K562 (cell line): ENCODE measurements around the gene NAA38. TPM values are rescaled to one million over a fixed set of nuclear protein-coding genes. Genes with fewer than 3 reads are reported as not detected.

Experiments
- ATAC-seq: fragments of 200-7000 bp; cut with Tn5 transposase; 3 replicates; pipeline ENCODE4 v1.9.1; 2020; ENCODE audit warnings: moderate library complexity
- BruUV-seq: library from RNA; stranded (reverse); fragments of 400-500 nt; replicated peaks from 2 replicates; lab custom pipeline; 2021; lab: Mats Ljungman, UMichigan
- CTCF ChIA-PET: fragments of 300-600 bp; formaldehyde crosslinking; extraction: SDS; loops from one replicate; lab custom pipeline; 2021; ENCODE audit warnings: low intra/inter-chr PET ratio; lab: Yijun Ruan, JAX
- POLR2A ChIA-PET: fragments of 300-600, 350-650 bp; sonication (Branson Sonifier 250); formaldehyde crosslinking; extraction: SDS; loops from one replicate; lab custom pipeline; 2021; ENCODE audit warnings: antibody characterized with exemption, inconsistent platforms; lab: Yijun Ruan, JAX
- DNase-seq, 4 experiments: peaks; one replicate each; pipeline versions ENCODE4 v3.0.0 to v3.0.0-alpha.2; 2011 to 2018; ENCODE audit warnings: low spot score in 3 of 4, mixed read lengths in 3 of 4; ENCODE audit errors: extremely low read depth in 1 of 4
- FAIRE-seq: peaks from 2 replicates; lab custom pipeline; 2011; peaks lifted over from hg19 to GRCh38; lab: Jason Lieb, UNC
- H2AFZ ChIP-seq: 2 replicates; pipeline ENCODE4 v1.6.0; 2011; ENCODE audit warnings: low read depth, low read length, control low read depth, inconsistent platforms
- H3K27ac ChIP-seq: fragments of 200-600 bp; 3 replicates; pipeline ENCODE4 v1.8.0; 2011; ENCODE audit warnings: low read depth, mild to moderate bottlenecking, control low read depth, inconsistent platforms, low read length, moderate library complexity, mixed read lengths; ENCODE audit errors: extremely low read depth
- H3K27me3 ChIP-seq, 2 experiments: fragments of 300-600 bp in 1 of 2; 2 replicates in 1 of 2; 3 replicates in 1 of 2; pipeline versions ENCODE4 v1.6.0 to v1.8.0; 2011; ENCODE audit warnings: inconsistent platforms in 2 of 2, low read length in 2 of 2, mild to moderate bottlenecking in 1 of 2, mixed read lengths in 1 of 2, moderate library complexity in 1 of 2; ENCODE audit not compliant: control insufficient read depth in 2 of 2, insufficient read depth in 2 of 2
- H3K36me3 ChIP-seq: fragments of 300-600 bp; 3 replicates; pipeline ENCODE4 v1.8.0; 2011; ENCODE audit warnings: mild to moderate bottlenecking, low read length, inconsistent platforms; ENCODE audit not compliant: control insufficient read depth, insufficient read depth
- H3K4me1 ChIP-seq, 2 experiments: fragments of 200-600 bp in 1 of 2; replicated peaks in 1 of 2; 2 replicates in 1 of 2; 3 replicates in 1 of 2; pipeline versions ENCODE4 v1.5.1 to v1.8.0; 2011; ENCODE audit warnings: inconsistent platforms in 2 of 2, low read length in 2 of 2, mild to moderate bottlenecking in 1 of 2, mixed read lengths in 1 of 2, moderate library complexity in 1 of 2; ENCODE audit not compliant: control insufficient read depth in 2 of 2, insufficient read depth in 2 of 2
- H3K4me2 ChIP-seq: 2 replicates; pipeline ENCODE4 v1.6.1; 2011; ENCODE audit warnings: low read length, control low read depth, inconsistent platforms, mixed read lengths; ENCODE audit not compliant: insufficient read depth
- H3K4me3 ChIP-seq: fragments of 200-600 bp; sonication (generic), shearing (Covaris generic); 2 replicates; pipeline ENCODE4 v1.5.1; 2016; ENCODE audit warnings: control low read depth, inconsistent platforms
- H3K79me2 ChIP-seq: fragments of 200-600 bp; 3 replicates; pipeline ENCODE4 v1.8.0; 2011; ENCODE audit warnings: low read length, inconsistent platforms; ENCODE audit not compliant: control insufficient read depth, insufficient read depth
- H3K9ac ChIP-seq, 2 experiments: 2 replicates each; pipeline versions ENCODE4 v1.6.0 to v1.6.1; 2011; ENCODE audit warnings: low read depth in 2 of 2, low read length in 2 of 2, control low read depth in 1 of 2, inconsistent platforms in 1 of 2, mild to moderate bottlenecking in 1 of 2, mixed read lengths in 1 of 2; ENCODE audit not compliant: insufficient read depth in 1 of 2
- H3K9me1 ChIP-seq: one replicate; pipeline ENCODE4 v1.6.0; 2011; ENCODE audit warnings: inconsistent platforms, mild to moderate bottlenecking, low read length, moderate library complexity; ENCODE audit not compliant: control insufficient read depth, insufficient read depth
- H3K9me3 ChIP-seq: replicated peaks from 2 replicates; pipeline ENCODE4 v1.5.1; 2011; ENCODE audit warnings: low read depth, low read length, inconsistent platforms; ENCODE audit not compliant: control insufficient read depth, insufficient read depth
- H4K20me1 ChIP-seq: replicated peaks from 2 replicates; pipeline ENCODE4 v1.6.1; 2011; ENCODE audit warnings: low read length, inconsistent platforms, mixed read lengths; ENCODE audit not compliant: control insufficient read depth, insufficient read depth
- BHLHE40 ChIP-seq: IDR thresholded peaks from 2 replicates; pipeline ENCODE4 v1.6.1; 2011; ENCODE audit warnings: low read length, improper control_type of control experiment
- FOXA3 ChIP-seq, 2 experiments: fragments of 450-650 bp in 1 of 2; sonication (generic) in 1 of 2; formaldehyde crosslinking; IDR thresholded peaks in 1 of 2; conservative IDR thresholded peaks in 1 of 2; 2 replicates each; pipeline versions ENCODE4 v1.4.0 to v1.8.0; 2020 to 2022; ENCODE audit warnings: mild to moderate bottlenecking in 2 of 2, missing genetic modification reagents in 1 of 2
- HIVEP1 ChIP-seq: fragments of 250-450 bp; sonication (Bioruptor Pico); IDR thresholded peaks from 2 replicates; pipeline ENCODE4 v1.4.0; 2020; ENCODE audit warnings: mild to moderate bottlenecking
- KDM5B ChIP-seq: fragments of 200-600 bp; sonication (generic); IDR thresholded peaks from 2 replicates; pipeline ENCODE4 v1.6.1; 2012; ENCODE audit warnings: low read depth, mild to moderate bottlenecking, moderate library complexity, low read length, control low read depth, inconsistent platforms; ENCODE audit not compliant: insufficient replicate concordance
- MYC ChIP-seq, 2 experiments: fragments of 250-450 bp in 1 of 2; sonication (Bioruptor Pico) in 1 of 2; IDR thresholded peaks; 2 replicates each; pipeline versions ENCODE4 v1.5.1 to v1.6.1; 2012 to 2021; ENCODE audit warnings: low read depth in 2 of 2, borderline replicate concordance in 1 of 2, improper control_type of control experiment in 1 of 2, low read length in 1 of 2, mild to moderate bottlenecking in 1 of 2, moderate library complexity in 1 of 2
- NFRKB ChIP-seq: fragments of 450-650 bp; IDR thresholded peaks from 2 replicates; pipeline ENCODE4 v1.6.1; 2016; ENCODE audit warnings: low read depth
- PHF8 ChIP-seq: fragments of 200-600 bp; sonication (generic); IDR thresholded peaks from 2 replicates; pipeline ENCODE4 v1.6.1; 2012; ENCODE audit warnings: mixed run types, mild to moderate bottlenecking, inconsistent platforms, low read length, moderate library complexity, borderline replicate concordance
- RBFOX2 ChIP-seq: fragments of 200-400 bp; formaldehyde crosslinking; IDR thresholded peaks from 2 replicates; pipeline ENCODE4 v1.6.1; 2017; ENCODE audit warnings: low read depth, mild to moderate bottlenecking, low read length, moderate library complexity
- SIN3A ChIP-seq, 2 experiments: fragments of 150-350 bp in 1 of 2; IDR thresholded peaks; 2 replicates each; pipeline ENCODE4 v1.6.1; 2011 to 2016; ENCODE audit warnings: borderline replicate concordance in 2 of 2, low read depth in 2 of 2, low read length in 2 of 2, mild to moderate bottlenecking in 2 of 2, moderate library complexity in 2 of 2; ENCODE audit not compliant: control insufficient read depth in 1 of 2
- TBP ChIP-seq: optimal IDR thresholded peaks from 2 replicates; pipeline ENCODE3; 2011; ENCODE audit warnings: low read depth, low read length, improper control_type of control experiment
- TCF3 ChIP-seq: sonication (generic); formaldehyde crosslinking; IDR thresholded peaks from 2 replicates; pipeline ENCODE4 v1.4.0; 2020; ENCODE audit warnings: mild to moderate bottlenecking, missing genetic modification reagents
- WHSC1 ChIP-seq: IDR thresholded peaks from one replicate; pipeline ENCODE4 v1.6.1; 2012; ENCODE audit warnings: low read length, control low read depth, inconsistent platforms
- ZNF644 ChIP-seq: fragments of 200-800 bp; sonication (Bioruptor generic); IDR thresholded peaks from 2 replicates; pipeline ENCODE4 v1.6.1; 2016; ENCODE audit warnings: low read depth, missing genetic modification characterization, missing compliant biosample characterization
- WGBS: fragments of 100-300 bp; shearing (Covaris generic); methylation state at CpG from one replicate; pipeline ENCODE4 v1.1.6; 2016; ENCODE audit warnings: low coverage, mixed read lengths; ENCODE audit not compliant: insufficient coverage; ENCODE audit errors: missing lambda C conversion rate; 5-methylcytosine and 5-hydroxymethylcytosine counted together
- in situ Hi-C: fragments of 300-500 bp; cut with MboI; formaldehyde crosslinking; loops from 4 replicates; pipeline ENCODE4 v1.15.0; 2018; ENCODE audit warnings: inconsistent platforms, mixed read lengths
- intact Hi-C: fragments of 100-400 bp; cut with micrococcal nuclease; formaldehyde crosslinking; loops from 2 replicates; pipeline ENCODE4 v1.14.2; 2022
- polyA plus RNA-seq, 8 experiments: library from polyadenylated mRNA; depleted of rRNA in 4 of 8; stranded (reverse) in 5 of 8; unstranded in 3 of 8; fragments of >200 nt; fragmentation: Nextera tagmentation in 2 of 8; fragmentation: Illumina TruSeq in 1 of 8; extraction: Ambion mirVana in 2 of 8; extraction: Trizol in 1 of 8; gene quantifications; 2 replicates each; pipeline versions ENCODE4 v1.2.1 to v1.2.3, GENCODE V29; 2011 to 2014; ENCODE audit warnings: inconsistent platforms in 1 of 8, missing spikeins in 1 of 8
- total RNA-seq, 7 experiments: library from RNA; depleted of rRNA in 6 of 7; stranded (reverse); fragments of >200 nt in 6 of 7; fragmentation: Illumina TruSeq in 2 of 7; extraction: Trizol in 2 of 7; gene quantifications; 2 replicates each; pipeline versions ENCODE4 v1.2.1 to v1.2.3, GENCODE V29; 2011 to 2021; ENCODE audit warnings: low replicate concordance in 1 of 7
- TF ChIP-seq, protein P1 (sequence below), 3 experiments: IDR thresholded peaks in 2 of 3; conservative IDR thresholded peaks in 1 of 3; 2 replicates each; pipeline ENCODE4 v1.5.1; 2011 to 2012; ENCODE audit warnings: low read length in 3 of 3, mild to moderate bottlenecking in 3 of 3, control low read depth in 2 of 3, improper control_type of control experiment in 1 of 3, inconsistent platforms in 1 of 3, low read depth in 1 of 3, mixed read lengths in 1 of 3, moderate library complexity in 1 of 3; ENCODE audit not compliant: insufficient read depth in 2 of 3

The NAA38 gene
- total and polyA plus RNA-seq, 9 of the 15 experiments (the other 6 are each of a cell fraction or from before 2014, with no cell fraction given), result 16.4 to 99.8 (median 57.3) TPM

DNA sequence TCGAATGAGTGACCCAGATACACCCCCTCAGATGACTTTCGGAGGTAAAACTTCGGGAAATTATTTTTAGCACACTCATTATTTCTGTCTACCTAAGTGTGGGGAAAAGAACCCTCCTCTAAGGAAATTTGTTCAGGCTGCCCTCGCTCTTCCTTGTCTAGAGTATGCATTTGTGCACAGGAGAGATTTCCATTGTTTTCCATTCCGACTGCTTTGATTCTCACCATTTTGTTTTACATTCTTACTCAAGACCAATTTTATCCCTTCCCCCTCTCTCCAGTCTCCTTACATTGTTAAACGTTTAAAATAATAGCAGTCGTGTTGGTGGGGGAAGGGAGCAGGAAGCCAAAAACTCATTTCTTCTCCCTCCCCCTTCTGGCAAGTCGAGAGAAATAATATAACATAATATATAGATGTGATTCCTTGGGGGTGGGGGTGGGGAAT, 29.7 kb upstream of the NAA38 start (continued):
- TF ChIP-seq, protein P1, sequence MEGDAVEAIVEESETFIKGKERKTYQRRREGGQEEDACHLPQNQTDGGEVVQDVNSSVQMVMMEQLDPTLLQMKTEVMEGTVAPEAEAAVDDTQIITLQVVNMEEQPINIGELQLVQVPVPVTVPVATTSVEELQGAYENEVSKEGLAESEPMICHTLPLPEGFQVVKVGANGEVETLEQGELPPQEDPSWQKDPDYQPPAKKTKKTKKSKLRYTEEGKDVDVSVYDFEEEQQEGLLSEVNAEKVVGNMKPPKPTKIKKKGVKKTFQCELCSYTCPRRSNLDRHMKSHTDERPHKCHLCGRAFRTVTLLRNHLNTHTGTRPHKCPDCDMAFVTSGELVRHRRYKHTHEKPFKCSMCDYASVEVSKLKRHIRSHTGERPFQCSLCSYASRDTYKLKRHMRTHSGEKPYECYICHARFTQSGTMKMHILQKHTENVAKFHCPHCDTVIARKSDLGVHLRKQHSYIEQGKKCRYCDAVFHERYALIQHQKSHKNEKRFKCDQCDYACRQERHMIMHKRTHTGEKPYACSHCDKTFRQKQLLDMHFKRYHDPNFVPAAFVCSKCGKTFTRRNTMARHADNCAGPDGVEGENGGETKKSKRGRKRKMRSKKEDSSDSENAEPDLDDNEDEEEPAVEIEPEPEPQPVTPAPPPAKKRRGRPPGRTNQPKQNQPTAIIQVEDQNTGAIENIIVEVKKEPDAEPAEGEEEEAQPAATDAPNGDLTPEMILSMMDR (IDR thresholded peaks at IDR 0.05 in 2 of 3, conservative IDR thresholded peaks at IDR 0.05 in 1 of 3; ENCODE audit: insufficient read depth in 2 of 3, low read depth in 1 of 3, low read length in 3 of 3), result 0 out of 6 replicates have a peak, but pooled peaks of 1 of the 3 experiments have one; percentile 1
- TF ChIP-seq ZNF644 (tag) (0 out of 2 replicates have a peak, but pooled peaks have one; percentile 57), HIVEP1 (CRISPR knock-in tag) (no peak), TBP (peak; percentile 44), NFRKB (peak; percentile 44; the same call in 1 of the 2 replicates)

DNA sequence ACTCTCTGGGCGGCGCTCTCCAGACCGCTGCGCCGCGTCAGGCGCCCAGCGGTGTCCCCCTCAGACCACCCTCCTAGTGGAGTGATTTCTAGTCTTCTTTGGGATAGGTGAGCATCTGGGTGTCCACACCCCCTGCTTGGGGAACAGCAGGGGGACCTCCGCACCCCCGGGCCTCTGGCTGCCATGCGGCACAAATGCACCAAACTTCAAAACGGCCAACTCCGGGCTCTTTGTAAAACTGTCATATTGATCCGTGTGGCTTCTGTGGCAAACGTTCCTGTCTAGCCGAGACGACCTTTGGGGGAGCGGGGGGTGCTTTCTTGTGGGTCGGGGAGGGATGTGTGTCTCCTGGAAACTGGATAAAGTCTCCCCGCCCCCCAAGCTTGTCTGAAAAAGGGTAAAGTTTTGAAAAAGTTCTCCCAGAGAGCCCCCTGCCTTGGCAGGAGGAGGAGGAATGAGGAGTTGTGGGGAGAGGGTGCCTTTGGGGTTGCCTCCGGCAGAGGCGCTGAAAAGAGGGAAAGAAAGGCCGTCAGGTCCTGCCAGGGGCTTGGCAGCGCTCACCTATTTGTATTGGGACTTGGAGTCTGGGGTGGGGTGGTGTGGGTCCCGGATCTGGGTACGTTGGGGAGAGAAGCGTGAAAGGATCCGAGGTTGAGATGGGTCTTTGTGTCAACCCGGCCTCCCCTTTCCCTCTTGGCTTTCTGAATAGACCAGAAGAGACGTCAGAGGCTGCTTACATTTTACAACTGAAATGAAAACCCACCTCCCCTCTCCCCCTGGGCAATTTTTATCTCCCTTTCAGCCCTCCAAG, 29.1 kb upstream of the NAA38 start:
- Histone ChIP-seq H3K36me3 (peaks cover 25% of the 10 kb centered on the region; the same call in 1 of the 3 replicates), H4K20me1 (no peaks in the 10 kb centered on the region; the same call in 1 of the 2 replicates), H3K9ac (peak overlapping the region; percentile 86 to 97), H3K9me1 (peaks cover 3% of the 10 kb centered on the region), H3K79me2 (peaks cover 56% of the 10 kb centered on the region), H3K4me3 (peak overlapping the region; percentile 66), H3K9me3 (no peaks in the 10 kb centered on the region), H3K4me1 (peaks cover 30 to 38% of the 10 kb centered on the region in 2 experiments; a peak in 4 of 5 replicates), H3K27me3 (no peaks in the 10 kb centered on the region), H3K4me2 (peak overlapping the region; percentile 92), H3K27ac (peak overlapping the region; percentile 97), H2AFZ (peak overlapping the region; percentile 66)
- ChIA-PET CTCF (interaction anchor here (0.6 kb wide), 1 partner anchor 24 kb away, joined by 5 read pairs; no protein-coding TSS in a partner anchor), POLR2A (interaction anchor here (0.8 to 1.0 kb wide), 2 partner anchors 13 to 188 kb away, joined by 3 read pairs; no protein-coding TSS in a partner anchor)
- ATAC-seq (peak; percentile 58), DNase-seq (peak in 2 of 4 experiments; percentile 21 to 34), FAIRE-seq (peak; percentile 75)
- TSS peak; percentile 53 for BruUV-seq
- in situ Hi-C loops, result no loop called here
- WGBS, result 1% methylated on average over 24 of the region's 30 CpGs
- intact Hi-C loops, result loop anchor here (2.0 kb wide), 1 partner anchor 30 kb away; the partner anchor contains the start of gene NAA38
- TF ChIP-seq FOXA3 (CRISPR knock-in tag; conservative IDR thresholded peaks at IDR 0.05 in 1 of 2, IDR thresholded peaks at IDR 0.05 in 1 of 2), result no peak
- TF ChIP-seq WHSC1, result no peak
- TF ChIP-seq KDM5B, result no peak
- TF ChIP-seq TCF3 (CRISPR knock-in tag), result no peak
- TF ChIP-seq RBFOX2, result peak; percentile 42; the same call in 1 of the 2 replicates
- no peak for TF ChIP-seq BHLHE40
- peak; percentile 10; the same call in 1 of the 2 replicates for TF ChIP-seq PHF8
- 0 out of 2 replicates have a peak, but pooled peaks have one; percentile 6 for TF ChIP-seq MYC (IDR thresholded peaks at IDR 0.05; ENCODE audit: low read depth, low read length)
- 0 out of 2 replicates have a peak, but pooled peaks have one; percentile 12 for TF ChIP-seq MYC (CRISPR knock-in tag; IDR thresholded peaks at IDR 0.05; ENCODE audit: borderline replicate concordance, low read depth)
- peak in 1 of 2 experiments; percentile 15; a peak in 1 of 4 replicates for TF ChIP-seq SIN3A (IDR thresholded peaks at IDR 0.05; ENCODE audit: borderline replicate concordance in 2 of 2, control insufficient read depth in 1 of 2, low read depth in 2 of 2, low read length in 2 of 2)
